Endometrium (tissue), 2 donors: Measurements from ENCODE around the gene FAM78A.

Experiments
- FAIRE-seq: peaks from 2 replicates; lab custom pipeline; 2012; peaks lifted over from hg19 to GRCh38; lab: Jason Lieb, UNC
- donor health status: control.
- donor health status: control.

The FAM78A gene

DNA sequence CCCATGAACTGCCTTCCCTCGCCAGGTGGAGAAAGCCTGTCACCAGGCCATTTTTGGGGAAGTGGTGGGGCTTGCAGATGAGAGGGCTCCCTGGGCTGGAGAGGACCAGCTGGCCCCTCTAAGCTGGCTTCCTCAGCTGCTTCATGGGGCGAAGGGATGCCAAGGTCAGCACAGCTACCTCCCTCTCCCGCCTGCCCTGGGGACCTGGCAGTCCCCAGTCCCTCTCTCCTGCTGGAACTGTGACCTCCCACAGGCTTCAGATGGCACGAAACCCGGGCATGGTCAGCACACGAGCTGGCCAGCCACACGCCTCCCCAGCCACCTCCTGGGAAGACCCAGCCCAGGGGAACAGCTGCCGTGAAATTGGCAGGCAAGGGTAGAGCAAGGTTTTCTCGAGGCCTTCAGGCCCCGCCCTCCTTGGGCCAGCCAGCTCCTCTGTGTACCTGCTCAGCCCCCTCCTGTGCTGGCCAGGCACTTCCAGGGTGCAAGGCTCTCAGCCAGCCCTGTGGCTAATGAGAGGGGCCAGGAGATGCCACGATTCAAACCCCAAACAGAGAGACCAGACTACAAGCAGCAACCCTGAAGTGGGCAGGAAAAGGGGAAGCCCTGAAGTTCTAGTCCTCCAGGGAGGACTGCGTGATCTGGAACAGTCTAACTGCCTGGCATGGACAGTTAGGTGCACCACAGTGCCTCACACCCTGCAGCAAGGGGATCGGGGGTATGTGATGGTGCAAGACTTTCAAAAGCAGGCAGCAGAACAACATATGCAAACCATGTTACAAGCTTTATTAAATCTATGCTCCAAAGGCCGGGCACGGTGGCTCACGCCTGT, 26.1 kb upstream of the FAM78A start:
- FAIRE-seq = no peak

DNA sequence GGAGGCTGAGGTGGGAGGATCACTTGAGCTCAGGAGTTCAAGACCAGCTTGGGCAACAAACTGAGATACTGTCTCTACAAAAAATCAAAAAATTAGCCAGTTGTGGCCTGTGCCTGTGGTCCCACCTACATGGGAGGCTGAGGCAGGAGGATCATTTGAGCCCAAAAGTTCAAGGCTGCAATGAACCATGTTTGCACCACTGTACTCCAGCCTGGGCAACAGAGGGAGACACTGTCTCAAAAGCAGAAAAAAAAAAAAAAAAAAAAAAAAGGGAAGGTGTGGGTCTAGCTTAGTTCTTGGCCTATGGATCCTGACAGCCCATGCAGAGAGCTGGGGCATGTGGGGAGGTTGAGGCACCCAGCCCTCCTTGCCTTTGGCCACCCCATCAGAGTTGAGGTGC, 24.1 kb upstream of the FAM78A start:
- no peak for FAIRE-seq

DNA sequence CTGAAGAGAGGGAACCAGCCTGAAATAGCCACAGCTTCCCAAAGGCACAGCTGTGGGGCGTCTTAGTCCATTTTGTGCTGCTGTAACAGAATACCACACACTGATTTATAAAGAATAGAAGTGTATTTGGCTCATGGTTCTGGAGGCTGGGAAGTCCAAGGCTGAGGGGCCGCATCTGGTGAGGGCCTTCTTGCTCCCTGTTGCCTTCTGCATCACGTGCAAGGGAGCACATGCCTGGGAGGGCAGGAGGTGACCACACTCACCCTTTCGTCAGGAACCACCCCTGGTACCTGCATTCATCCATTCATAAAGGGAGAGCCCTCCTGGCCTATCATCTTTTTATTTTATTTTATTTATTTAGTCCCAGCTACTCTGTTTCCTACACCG, 23.6 kb upstream of the FAM78A start:
- no peak for FAIRE-seq

DNA sequence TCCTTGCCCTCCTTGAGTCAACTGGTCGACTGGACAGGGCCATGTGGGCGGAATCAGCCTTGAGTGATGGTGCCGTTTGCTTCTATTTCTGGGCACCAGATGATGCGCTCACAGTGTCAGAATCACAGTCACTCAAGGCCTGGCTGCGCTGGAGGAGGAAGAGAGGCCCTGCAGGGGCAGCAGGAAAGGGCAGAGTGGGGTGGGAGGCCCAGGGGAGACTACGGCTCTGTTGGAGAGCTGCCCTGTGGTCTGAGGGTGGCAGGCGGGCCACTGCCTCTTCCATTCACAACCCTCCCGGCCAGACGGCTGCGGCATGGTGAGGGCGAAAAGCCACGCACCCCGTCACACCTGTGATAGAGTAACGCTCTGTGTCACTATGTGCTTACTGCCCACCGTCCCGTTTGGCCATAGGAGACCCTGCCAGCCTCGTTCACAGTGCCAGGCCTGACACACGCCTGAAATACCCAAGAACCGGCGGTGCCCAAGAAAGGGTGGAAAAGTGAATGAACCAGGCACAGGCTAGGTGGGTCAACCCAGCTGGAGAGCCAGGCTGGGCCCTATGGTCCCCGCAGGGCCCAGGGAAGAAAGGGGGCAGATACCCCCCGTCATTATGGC, 23.1 kb upstream of the FAM78A start:
- no peak for FAIRE-seq

DNA sequence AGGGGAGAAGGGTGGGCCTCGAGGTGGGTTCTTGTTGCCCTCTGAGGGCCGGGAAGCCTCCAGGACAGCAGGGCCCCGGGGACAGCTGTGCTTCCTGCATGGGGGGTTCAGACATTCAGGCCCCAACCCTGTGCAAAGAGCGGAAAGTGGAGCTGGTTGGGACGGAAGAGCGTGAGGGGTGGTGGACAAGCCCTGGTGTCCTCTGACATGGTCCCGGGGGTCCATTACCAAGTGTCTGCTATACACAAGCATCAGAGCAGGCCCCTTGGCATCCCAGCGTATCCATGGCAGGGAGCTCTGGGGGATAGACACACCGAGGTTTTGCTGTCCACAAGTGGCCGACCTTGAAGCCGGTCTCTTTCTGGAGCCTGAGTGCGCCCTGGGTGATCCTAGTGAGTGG, 22.5 kb upstream of the FAM78A start:
- FAIRE-seq = no peak

DNA sequence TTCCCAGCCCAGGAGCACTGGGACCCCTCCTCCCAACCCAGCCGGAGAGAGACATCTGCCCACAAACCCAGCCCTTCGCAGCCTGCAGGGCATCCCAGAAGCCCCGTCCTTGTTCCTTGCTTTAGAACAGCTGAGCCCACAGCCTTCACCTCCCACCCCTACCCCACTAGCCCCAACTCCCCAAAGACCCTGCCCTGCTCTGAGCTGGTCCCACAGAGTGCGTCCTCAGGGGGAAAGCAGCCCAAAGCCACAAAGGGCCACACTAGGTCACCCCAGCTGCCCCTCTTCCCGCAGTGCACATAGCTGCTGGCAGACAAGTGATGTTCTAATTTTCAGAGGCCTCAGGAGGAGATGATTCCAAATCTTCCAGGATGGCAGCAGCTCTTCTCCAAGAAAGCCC, 22.0 kb upstream of the FAM78A start:
- FAIRE-seq = no peak

DNA sequence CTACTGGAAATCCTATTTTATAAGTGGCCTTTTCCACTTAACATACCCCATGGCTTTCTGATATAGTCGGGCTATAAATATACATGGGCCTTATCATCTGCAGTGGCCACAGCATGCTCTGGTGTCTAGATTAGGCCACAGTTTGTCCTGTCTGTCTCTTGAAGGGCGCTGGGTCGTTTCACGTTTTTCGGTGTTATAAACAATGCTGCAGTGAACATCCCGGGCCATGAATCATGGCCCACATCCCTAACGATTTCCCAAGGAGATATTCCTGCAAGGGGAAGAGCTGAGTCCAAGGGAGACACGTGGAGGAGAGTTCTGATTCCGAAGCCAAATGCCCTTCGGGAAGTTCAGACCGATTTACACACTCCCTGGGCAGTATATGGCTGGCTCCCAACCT, 21.6 kb upstream of the FAM78A start:
- no peak for FAIRE-seq

DNA sequence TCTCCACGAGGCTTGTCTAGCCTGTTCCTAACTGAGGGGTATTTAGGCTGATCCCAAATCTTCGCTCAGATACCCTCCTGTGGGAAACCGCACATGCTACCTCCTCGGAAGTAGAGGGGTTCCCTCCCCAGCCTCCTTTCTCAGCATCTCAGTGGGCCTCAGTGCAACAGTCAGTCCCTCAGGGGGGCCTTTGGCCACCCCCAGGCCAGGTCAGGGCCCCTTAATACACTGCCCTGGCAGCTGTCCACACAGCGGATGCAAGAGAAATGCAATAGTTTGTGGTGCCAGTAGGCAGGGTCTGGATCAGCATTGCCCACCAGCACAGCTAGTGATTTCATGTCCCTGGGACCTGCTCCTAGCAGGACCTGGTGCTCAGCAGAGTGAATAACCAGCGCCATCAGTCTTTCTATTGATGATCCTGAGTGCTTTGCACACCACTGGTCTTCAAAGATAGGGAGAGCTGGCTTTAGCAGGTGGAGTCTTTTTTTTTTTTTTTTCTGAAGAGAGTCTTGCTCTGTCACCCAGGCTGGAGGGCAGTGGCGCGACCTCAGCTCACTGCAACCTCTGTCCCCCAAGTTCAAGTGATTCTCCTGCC, 20.7 kb upstream of the FAM78A start:
- no peak for FAIRE-seq

DNA sequence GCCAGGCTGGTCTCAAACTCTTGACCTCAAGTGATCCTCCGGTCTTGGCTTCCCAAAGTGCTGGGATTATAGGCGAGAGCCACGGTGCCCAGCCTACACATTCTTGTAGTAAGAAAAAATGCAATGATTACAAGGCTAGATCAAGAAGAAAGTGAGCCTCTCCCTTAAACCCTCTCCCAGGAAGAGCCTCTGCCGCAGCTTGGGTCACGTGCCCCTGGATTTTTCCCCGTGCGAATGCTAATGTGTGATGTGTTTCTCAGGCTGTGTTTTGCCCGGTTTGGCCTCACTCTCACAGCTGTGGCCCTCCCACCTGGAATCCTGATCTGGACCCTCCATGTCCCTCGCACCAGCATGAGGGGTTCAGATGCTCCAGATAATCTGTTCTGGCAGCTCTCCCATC, 20.1 kb upstream of the FAM78A start:
- FAIRE-seq = no peak

DNA sequence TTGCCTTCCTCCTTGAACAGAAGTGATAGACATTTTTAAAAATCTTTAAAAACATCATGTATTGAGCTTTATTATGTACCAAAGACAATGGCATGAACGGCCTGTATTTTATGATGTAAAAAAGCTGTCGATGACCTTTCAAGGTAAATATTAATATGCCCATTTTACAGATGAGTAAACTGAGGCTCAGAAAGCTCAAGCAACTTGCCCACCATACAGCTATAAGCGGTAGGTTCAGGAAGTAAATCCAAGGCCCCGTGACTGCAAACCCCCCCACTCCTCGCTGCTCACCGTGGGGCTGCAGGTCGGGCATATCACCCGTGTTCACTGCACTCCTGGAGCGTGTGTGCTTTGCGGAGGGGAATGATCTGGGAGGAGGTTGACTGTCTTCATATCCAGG, 16.6 kb upstream of the FAM78A start:
- no peak for FAIRE-seq

DNA sequence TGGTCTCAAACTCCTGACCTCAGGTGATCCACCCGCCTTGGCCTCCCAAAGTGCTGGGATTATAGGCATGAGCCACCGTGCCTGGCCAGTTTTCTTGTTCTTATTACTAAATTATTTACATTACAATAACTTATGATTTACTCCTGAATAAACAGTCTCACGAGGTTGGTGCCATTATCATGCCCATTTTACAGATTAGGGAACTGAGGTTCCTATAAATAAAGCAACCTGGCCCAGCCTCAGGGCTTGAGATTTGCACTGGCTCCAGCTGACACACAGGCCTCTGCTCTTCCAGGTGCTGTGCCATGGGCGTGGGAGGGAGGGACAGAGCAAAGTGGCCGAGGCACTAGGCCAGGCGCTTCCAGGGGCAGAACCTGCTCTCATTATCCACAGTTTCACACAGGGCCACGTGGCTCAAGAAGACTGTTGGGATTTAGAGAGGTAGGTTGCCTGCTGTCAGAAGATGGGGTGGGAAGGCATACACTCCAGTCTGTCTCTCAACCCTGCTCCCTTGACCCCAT, 15.5 kb upstream of the FAM78A start:
- no peak for FAIRE-seq

DNA sequence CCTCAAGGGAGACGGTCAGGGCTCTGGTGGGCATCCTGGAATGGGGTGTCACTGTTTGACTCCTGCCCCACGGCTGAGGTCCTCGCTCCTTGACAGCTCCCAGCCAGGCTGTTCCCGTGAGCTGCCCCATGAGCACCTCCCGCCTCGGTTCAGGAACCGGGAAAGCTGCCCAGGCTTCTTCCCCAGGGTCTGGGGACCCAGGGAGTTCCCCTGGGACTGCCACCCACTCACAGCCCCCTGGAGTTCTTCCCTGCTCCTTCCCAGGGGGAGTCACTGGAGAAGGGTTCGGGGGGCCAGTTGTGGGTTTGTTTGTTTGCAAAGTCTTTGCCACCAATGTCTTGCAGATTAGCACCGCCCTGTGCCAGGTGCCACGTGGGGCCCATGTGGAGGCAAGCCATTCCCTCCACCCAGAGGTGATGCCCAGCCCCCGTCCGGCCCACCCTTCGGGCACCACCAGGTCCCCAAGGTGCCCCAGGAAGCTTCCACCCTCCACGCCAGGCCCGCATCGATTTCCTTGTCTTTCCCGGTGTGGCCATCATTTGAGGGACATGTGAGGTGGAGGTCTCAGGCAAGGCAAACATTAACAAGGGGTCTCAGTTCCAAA, 14.6 kb upstream of the FAM78A start:
- FAIRE-seq = no peak

DNA sequence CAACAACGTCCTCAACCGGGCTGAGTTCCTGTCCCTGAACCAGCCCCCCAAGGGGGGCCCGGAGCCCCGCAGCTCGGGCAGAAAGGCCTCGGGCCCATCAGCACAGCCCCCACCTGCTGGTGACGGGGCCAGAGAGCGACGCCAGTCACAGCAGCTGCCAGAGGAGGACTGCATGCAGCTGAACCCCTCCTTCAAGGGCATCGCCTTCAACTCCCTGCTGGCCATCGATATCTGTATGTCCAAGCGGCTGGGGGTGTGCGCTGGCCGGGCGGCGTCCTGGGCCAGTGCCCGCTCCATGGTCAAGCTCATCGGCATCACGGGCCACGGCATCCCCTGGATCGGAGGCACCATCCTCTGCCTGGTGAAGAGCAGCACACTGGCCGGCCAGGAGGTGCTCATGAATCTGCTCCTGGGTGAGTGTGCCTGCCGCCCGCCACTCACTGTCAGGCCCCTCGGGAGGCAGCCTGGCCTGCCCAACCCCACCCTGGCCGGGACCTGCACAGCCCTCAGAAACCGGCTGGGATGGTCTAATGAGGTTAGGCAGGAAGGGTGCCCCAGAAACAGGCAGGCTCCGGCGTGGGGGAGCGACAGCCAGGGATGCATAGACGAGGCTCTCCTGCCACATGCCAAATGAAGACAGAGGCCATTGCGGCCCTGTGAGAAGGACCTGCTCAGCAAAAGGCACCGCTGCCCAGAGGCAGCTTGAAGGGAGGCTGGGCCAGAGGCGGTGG, 13.9 kb upstream of the FAM78A start:
- no peak for FAIRE-seq

DNA sequence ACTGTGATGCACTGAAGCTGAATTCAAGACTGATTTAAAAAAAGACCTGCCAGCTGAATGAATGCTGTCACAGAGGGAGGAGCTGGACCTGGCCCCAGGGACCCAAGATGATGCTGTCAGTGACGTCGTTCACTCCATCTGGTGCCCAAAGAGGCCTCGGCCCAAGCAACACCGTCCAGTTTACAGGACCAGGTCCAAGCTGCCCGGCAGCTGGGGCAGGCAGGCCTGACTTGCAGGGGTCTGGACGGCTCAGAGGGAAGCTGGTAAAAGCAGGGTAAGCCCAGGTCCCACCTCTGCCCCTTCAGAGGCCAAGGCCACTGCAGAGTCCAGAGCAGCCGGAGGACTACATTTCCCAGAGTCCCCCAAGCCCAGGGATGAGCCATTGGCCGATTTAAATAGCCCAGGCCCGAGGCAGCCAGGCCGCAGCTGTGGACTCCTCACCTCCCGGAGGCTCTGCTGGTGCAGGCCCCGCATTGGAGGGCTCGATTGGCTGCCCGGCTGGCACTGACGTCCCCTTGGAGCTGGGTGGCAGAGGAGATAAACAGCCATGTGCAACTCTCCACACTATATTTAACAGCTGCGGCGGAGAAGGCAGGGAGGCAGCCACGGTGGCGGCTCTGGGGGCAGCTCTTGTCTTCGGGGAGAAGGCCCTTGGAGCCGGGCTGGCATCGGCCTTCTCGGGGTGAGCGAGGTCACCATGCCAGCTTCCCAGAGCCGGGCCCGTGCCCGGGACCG, 13.2 kb upstream of the FAM78A start, which contains the start of gene PLPP7:
Gene PLPP7, plus strand, starts transcription at position 423 of the 735 bp plus-strand sequence. Its CDS starts 275 bp downstream, at position 698.
- FAIRE-seq = no peak

DNA sequence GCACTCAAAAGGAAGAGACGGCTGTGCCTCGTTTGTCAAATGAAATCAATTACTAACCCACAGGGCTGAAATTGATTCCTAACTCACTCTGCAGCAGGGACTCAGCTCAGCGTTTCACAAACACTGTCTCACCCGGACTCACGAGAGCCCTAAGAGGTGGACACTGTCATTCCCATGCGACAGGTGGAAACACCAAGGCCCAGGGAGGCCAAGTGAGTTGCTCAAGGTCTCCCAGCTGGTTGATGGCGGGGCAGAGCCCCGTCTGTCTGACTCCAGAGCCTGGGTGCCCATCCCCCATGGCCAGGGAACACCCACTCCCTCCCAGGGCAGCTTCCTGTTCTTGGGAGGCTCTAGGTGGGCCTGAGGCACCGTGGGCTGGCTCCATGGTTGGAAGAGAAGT, 11.9 kb upstream of the FAM78A start:
- no peak for FAIRE-seq

DNA sequence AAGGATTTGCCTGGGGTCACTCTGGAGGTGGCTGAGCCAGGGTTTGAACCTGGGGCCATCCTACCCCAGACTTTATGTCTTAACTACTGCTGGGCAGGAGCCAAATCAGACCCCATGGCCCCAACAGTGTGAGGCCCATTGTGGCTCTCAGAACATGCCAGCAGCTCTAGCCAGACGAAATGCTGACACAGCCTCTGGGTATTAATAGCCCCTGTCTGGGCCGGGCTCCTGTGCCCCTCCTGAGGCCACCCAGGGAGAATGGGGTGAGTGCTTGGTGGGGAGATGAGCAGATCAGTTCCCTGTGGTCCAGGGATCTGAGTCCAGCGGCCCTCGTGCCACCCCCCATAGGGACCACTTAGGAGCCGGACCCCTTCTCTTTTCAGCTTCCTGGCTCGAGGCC, 11.0 kb upstream of the FAM78A start:
- no peak for FAIRE-seq

DNA sequence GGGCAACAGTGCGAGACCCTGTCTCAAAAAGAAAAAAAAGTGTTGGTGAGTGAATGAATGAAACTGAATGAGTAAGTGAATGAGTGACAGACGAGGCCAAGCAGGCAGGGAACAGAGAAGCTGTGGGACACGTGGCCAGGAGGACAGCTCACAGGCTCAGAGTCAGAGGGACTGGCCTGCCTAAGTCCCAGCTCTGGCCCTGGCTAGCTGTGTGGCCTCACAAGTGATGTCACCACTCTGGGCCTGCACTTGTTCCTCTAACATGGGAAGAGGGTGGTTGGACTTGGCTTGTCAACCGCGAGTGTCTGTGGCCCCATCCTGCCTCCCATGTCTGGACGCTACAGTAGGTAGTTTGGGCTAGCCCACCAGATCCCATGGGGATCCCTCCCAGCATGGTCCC, 8.5 kb upstream of the FAM78A start:
- no peak for FAIRE-seq

DNA sequence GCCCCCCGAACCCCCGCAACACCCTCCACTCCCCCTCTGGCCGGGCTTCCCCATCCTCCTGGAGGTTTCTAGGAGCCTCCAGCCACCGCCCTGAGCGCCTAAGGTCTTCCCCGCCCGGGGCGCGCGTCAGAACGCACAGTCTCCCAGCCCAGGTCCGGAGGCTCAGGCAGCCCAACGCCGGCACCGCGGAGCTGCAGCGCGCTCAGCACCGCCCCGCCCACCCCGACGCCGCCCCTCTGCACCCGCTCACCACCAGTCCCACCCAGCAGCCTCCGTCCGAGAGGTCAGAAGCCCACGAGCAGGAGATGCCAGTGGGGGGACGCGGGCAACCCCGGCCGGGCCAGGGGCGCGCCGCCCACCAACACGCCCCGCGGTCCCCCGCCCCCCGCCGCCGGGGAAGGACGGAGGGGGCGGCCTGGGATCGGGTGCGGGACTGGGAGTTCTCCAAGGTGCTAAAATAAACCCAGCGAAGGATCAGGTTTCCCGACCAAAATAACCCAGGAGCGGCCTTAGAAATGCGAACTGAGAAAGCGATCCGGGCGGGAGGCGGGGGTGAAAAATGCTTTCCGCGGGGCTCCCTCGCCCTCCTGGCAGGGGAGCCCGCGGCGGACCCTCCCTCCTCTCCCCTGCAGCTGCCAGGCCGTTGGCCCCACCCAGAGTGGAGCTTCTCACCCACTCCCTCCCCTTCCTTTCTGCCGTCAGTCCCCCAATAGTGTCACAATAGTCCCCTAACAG, 6.5 kb upstream of the FAM78A start:
- no peak for FAIRE-seq

DNA sequence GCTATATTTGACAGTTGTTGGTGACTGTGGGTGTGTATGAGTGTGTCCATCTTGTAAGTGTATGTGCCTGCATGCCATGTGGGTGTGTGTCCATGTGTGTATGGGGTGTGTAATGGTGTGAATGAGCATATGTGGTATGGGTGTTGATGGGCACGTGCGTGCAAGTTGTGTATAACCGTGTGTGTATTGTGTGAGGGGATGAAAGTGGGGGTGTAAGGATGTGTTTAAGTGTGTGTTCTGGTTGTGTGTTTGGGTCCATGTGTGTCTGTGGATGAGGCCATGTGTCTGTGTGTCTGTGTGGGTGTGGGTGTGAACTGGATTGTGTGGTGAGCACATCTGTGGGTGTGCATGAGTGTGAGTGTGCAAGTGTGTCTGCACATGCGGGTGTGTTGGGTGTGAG, 5.9 kb upstream of the FAM78A start:
- FAIRE-seq = no peak

DNA sequence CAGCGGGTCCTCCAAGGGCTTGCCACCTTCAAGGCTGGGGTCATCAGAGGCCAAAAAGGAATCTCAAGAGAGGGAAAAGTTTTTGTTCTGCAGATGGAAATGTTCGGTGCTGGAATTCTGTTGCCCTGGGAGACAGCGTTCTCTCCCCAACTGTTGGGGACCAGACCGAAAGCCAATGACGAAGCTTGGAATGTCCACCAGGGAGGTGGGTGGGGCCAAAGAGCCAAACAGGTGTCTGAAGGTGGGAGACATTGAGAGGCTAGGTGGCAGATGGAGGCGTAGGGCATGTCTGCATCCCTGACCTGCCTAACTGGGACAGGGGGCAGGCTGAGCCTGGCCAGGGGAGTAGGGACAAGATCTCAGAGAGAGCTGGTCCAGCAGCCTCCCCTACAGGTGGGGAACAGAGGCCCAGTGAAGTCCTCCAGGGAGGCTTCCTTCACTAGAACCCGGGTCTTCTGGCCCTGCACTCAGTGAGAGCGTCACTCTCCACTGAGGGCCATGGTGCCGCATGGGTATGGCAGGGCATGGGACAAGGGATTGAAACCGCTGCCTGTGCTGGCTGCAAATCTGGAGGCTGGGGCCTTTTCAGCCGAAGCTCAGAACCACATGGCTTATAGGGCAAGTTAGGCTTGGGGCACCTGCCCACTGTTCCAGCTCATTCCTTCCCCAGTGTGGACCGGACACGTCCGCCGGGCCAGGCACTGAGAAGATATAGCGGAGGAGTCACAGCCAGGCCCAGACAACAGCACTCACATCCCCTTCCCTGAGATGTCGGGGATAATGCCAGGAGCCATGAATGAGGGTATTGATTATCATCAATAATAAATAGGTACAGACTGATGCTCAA, 5.0 kb upstream of the FAM78A start:
- FAIRE-seq = no peak
